A204.1 (cell line): ENCODE measurements around the gene CASP7.

Source experiments
- FAIRE-seq: peaks from 2 replicates; lab custom pipeline; 2012; peaks lifted over from hg19 to GRCh38; lab: Jason Lieb, UNC

CASP7 gene

DNA sequence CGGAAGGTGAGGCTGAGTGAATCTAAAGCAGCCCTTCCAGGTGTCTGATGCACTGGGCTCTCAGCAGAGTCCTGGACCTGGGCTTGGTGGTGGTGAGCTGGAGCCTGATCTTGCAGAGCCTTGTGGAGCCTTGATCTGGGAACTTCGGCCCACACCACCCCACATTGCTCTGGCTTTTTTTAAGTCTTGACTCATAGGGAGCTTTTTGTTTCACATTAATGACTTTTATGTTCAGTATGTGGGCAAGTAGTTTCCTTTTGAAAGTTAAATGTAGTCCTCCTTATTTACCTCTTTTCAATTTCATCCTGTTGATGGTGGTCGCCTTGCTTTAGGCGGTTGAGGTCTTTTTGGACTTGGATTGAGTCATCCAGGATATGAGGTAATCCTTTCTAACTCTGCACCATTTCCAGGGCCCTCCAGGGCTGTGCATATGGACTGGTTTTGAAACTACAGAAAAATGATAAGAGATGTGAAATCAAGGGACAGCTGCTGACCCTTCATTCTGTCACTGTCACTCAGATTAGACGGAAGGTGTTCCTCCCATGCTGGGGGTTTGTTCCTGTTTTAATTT lies 12.9 kb upstream of the CASP7 start:
- FAIRE-seq: no peak

DNA sequence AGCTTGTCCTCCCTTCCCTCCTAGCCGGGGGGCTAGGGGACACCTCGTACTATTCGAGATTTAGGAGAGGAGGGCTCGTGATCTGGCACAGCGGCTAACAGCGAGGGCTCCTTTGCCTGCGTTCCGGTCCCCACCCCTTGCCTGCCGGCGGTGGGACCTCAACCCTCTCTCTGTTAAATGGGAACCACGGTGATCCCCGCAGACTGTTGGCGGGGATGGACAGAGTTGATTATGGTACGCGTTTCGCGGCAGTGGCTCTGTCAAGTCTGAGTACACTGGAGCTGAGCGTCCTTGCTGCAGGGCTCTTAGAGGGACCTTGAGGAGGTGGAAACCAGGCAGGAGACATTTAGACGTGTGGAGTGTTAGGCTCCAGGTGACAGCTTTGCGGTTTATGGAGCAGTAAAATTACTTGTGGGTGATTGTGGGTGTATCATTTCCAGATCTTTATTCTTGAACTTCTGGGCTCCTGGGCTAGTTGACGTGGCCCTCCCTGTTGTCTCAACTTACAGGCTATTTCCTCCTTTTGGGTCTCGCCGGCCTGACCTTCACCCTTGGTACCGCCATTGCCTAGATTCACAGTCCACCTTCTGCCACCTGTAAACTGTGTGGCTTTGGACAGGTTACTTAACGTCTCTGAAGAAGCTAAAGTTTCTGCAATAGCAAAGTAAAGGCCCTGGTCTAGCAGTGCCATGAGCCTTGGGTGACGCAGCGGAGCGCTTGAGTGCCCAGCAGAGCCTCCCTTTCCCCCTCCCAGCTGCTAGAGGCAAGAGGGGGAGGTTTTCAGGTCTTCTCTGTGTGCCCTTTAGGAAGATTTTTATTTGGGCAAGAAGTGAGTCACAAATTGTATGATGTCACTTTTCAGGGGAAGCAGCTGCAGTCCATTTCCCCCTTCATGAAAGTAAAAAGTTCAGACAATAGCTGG lies 739 bp downstream of the CASP7 start:
- no peak for FAIRE-seq

DNA sequence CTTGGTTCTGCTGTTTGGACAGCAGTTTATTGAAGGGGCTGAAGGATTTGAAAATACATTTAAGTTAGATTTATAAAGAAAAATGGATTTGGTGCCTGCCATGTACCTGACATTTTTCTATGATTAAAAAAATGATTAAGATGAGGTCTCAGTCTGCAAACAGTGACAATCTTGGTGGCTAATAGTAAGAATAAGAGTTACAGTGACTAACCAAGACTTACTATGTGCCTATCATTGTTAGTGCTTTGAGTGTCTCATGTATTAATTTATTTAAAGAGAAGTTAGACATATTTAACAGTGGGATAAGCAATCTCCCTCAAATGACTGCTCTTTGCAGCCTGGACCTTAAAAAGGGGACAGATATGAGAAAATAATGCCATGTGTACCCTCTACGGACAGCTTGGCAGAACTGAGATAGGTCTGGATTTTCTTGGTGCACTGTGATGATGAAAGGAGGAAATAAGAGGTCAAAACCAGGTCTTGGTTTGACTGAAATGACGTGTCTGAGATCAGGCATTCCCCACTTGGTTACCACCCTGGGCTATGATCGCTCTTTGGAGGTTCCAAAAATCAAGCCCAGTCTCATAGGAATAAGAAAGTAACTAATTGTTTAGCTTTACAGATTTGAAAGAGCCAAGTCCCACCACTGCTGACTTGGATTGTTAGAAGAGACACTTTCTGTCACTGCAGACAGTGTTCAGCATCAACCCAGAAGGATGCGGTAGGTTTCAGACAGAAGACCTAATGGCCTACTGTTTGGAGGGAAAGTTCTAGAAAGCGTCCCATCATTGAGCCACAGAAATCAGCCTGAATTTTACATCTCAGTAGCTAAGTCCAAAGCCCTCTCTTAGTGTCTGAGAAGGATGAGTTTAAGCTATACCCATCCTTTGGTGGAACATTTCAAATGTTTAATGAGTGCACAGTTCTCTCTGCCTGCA lies 2.1 kb downstream of the CASP7 start:
- no peak for FAIRE-seq

DNA sequence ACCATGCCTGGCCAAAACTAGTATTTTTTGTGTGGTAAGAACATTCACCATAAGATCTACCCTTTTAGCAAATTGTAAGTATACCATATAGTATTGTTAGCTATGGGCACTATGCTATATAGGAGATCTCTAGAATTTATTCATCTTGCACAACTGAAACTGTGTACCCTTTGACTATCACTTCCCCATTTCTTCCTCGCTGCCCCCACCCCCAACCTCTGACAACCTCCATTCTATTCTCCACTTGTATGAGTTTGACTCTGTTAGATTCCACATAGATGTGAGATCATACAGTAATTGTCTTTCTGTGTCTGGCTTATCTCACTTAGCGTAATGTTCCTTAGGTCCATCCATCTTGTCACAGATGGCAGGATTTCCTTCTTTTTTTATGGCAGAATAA lies 3.6 kb downstream of the CASP7 start:
- no peak for FAIRE-seq

DNA sequence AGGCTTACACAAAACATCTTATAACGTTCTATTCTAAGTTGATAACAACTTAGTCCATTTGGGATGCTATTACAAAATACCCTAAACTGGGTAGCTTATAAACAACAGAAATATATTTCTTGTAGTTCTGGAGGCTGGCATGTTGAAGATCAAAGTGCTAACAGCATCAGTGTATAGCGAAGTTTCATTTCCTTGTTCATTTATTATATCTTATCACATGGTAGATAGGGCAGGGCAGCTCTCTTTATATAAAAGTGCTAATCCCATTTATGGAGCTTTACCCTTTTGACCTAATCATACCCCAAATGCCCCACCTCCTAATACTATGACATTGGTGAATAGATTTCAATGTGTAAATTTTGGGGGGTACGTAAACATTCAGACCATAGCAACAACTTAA lies 6.3 kb downstream of the CASP7 start:
- no peak for FAIRE-seq

DNA sequence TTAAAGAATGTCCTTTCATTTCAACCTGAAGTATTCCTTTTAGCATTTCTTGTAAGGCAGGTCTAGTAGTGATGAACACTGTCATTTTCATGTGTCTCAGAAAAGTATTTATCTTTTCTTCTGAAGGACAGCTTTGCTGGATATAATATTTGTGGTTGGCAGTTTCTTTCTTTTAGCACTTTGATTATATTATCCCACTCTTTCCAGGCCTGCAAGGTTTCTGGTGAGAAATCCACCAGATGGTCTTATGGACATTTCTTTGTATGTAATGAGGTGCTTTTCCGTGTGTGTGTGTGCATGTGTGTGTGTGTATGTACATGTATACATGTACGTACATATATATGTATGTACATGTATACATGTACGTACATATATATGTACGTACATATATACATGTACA lies 7.3 kb downstream of the CASP7 start:
- FAIRE-seq: no peak

DNA sequence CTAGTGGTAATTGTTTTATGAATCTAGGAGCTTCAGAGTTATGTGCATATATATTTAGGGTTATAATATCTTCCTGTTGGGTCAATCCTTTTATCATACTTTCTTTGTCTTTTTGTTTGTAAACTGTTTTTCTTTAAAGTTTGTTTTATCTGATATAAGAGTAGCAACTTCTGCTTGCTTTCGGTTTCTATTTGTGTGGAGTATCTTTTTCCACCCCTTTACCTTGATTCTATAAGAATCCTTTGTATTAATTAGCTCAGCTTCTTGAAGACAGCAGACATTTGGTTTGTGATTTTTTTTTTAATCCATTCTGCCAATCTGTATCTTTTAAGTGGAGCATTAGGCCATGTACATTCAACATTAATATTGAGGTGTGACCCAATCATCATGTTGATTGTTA lies 9.3 kb downstream of the CASP7 start:
- no peak for FAIRE-seq

DNA sequence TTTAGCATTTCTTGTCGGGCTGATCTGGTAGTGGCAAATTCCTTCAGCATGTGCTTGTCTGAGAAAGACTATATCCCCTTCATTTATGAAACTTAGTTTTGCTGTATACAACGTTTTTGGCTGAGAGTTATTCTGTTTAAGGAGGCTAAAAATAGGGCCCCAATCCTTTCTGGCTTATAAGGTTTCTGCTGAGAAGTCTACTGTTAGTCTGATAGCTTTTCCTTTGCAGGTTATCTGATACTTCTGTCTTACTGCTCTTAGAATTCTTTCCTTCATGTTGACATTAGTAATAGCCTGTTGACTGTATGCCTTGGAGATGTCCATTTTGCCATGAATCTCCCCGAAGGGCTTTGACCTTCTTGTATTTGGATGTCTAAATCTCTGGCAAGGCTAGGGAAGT lies 9.9 kb downstream of the CASP7 start:
- no peak for FAIRE-seq

DNA sequence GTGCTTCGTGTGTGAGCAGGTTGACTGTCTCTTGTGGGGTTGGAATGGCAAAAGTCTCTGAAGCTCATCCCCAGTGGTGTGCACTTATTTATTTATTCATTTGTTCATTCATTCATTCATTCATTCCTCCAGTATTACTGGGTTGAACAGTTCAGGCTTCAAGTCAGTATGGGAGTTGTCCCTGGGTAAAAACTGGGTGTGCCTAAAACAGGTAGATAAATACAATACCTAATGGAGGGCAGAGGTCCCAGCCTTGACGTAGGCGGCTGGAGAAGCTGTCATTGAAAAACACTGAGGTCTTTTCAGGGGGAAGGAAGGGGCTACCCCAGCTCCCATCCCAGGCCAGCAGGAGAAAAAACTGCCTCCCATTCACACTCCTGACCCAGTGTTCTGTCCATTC lies 11.0 kb downstream of the CASP7 start:
- FAIRE-seq: no peak

DNA sequence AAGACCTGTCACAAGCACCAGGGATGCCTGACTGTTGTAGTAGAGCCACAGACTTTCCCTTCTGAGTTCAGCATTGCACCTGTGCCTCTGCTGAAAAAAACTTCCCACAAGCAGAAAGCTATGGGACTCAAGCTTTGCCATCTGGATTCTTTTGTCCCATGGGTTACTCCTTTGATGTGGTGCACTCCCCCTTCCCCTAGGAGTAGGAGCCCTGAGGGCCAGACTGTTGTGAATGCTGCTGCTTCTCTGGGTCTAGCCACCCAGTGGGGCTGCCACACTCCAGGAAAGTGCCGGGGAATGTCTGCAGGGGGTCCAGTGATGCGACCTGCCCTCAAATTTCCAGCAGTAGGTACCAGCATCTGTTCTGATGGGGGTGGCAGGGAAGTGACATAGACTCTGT lies 11.7 kb downstream of the CASP7 start:
- FAIRE-seq: no peak

DNA sequence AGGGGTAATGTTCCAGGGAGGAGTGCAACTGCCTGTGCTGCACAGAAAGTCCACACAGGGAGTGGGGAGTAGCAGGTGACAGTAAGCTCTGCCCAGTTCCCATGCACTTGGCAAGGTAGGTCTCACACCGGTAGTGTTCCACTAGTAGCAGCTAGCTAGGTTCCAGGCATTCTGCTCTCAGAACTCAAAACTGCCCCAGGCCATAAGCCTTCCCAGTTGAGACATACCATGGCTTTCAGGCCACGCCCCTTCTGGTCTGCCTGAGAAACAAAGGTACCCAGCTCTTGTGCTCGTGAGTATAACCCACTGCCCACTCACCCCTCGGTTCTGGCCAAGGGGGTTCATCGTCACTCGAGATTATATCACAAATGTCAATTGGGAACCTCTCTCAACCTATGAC lies 12.6 kb downstream of the CASP7 start:
- no peak for FAIRE-seq

DNA sequence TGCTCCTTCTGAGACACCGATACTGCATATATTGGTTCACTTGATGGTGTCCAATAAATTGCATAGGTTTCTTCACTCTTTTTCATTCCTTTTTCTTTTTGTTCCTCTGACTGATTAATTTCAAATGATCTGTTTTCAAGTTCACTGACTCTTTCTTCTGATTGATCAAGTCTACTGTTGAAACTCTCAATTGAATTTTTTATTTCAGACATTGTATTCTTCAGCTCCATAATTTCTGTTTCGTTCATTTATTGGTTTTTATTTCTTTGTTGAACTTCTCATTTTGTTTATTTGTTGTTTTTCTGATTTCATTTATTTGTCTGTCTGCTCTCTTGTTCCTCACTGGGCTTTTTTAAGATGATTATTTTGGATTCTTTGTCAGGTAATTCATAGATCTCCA lies 13.6 kb downstream of the CASP7 start:
- no peak for FAIRE-seq

DNA sequence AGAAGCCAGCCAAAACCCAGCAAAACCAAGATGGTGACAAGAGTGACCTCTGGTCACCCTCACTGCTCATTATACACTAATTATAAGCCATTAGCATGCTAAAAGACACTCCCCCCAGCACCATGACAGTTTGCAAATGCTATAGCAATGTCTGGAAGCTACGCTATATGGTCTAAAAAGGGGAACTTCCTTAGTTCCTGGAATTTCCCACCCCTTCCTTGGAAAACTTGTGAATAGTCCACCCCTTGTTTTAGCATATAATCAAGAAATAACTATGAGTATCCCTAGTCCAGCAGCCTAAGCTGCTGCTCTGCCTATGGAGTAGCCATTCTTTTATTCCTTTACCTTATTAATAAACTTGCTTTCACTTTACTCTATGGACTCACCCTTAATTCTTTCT lies 16.0 kb downstream of the CASP7 start:
- no peak for FAIRE-seq

DNA sequence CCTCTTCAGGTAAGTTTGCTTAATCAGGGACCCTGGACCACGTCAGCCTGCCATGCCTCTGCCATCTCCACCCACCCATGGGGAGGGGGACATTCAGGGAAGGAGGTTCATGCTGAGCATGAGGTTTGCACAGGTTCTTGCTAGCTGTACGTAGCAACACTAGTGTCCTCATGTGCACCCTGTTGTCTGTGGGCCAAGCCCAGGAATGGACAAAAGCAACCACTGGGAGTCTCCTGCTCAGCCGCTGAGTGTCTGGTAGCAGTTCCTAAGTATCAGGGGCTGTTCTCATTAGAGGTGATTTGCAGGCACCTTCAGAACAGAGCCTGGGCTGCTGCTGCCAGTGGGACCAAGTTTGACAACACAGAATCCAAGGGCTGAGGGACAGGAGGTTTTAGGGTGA lies 17.9 kb downstream of the CASP7 start:
- FAIRE-seq: no peak

DNA sequence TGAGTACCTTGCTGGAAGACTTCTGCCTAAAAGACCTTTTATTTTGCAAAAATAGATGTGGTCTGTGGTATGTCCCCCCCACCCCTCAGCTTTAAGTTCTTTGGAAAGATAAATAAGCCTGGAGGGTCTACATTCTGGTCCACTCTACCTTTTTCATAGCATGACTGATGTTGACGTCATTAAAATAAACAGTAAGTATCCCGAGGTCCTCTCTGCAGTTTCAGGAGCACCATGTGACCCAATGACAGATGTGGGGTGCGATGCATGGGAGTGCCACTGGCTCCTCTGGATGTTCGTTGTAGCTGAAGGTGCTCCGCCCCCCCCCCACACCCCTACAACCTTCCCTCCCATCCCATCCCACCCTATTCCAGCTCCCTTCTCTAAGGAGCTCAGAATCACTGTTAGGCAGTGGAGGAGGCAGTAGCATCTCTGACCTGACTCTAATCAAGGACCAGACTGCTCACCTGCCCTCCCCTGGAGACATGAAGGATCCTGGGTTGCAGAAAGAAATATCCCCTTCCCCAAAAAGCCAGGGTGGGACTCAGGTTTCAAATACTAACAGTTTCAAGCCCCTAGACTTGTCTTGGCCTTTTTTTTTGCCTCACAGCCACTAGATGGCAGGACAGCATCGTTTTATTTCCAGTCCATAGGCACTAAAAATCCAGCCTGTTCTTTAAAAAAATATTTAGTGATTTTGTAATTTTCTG lies 25.1 kb downstream of the CASP7 start:
- FAIRE-seq: peak; percentile 93

DNA sequence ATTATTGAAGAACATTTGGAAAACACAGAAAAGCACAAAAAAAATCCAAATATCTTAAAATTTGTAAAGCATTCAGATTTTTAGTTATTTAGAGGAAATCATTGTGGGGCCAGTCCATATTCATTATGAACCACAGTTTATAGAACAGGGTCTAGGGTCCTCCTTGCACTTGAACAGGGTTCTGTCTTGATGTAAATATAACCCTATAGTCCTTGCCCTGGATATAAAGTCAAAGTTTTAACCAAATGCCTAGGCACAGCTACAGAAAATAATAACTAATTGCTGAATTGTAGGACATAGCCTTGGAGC lies 25.6 kb downstream of the CASP7 start:
- no peak for FAIRE-seq

DNA sequence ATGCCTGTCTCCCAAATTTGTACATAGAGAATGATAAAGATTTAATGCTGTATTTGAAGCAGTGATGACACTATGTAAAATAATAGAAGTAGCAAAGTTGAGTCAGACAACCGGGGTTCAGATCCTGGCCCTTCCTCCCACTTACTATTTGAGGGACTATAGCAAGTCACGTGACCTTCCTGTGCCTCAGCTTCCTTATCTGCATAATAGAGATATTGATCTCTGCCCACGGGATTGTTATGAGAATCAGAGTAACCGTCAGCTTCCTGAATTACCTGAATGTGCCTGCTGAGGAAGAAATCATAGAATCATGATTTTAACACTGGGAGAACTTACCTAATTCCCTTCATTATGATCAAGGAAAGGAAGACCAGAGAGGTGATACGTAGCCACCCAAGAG lies 26.9 kb downstream of the CASP7 start:
- no peak for FAIRE-seq

DNA sequence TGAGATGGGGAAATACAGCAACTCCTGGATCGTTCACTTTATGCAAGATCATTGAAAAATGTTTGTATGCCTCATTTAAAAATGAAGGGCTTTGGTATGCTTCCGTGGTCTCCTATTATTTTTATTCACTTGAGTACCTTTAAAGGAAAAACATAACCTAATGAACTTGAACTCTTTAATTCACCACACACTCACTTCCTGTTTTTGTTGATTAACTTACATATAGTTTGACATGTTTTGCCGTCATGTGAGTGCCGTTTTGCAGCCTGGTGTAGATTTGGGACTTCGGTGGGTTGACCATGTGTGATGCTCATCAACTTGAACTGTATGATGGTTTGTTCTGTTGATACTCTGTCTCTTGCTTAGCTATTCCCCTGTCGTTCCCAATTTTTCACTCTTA lies 28.9 kb downstream of the CASP7 start:
- FAIRE-seq: no peak

DNA sequence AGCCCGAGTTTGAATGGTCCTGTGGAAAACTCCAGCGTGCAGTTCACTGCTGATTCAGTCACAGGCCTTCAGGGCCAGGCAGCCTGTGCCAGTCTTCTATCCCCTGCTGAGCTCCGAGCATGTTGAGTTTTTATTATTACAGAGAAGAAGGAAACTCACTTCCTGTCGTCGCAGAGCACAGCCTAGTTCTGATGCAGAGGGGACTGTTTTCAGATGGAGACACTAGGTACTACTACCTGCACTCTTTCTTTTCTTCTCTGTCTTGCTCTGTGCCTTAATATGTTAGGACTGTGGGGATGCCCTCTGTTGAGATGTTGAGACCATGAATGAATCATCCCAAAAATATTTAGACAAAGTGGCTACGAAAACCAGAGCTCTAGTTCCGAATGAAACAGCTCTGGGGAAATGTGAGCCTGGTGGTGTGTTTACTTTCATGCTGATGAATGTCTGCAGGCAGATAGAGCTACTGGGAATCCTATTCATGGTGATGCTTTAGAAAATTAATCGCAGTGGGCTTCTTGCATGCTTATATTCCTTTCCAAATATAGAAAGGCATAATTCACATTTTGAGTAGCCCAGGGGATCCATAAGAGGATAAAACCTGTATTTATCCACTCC lies 29.6 kb downstream of the CASP7 start:
- FAIRE-seq: no peak

DNA sequence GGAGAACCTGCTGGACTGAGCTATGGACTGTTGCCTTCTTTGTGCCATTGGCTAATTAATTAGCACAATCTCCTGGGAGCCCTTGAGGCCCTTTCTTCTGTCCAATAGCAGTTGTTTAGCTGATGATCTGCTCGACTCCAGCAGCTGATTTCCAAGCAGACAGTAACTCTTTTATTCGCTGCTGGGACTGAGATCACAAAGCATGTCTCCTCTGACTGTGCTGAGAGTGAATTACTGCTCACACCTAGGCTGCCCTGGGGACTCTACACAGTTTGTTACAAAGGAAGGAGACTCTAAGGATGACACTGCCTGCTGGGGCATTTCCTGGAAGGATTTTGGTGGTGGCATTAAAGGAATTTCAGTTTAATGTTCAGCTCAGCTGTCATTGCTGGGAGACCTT lies 31.4 kb downstream of the CASP7 start:
- FAIRE-seq: no peak

DNA sequence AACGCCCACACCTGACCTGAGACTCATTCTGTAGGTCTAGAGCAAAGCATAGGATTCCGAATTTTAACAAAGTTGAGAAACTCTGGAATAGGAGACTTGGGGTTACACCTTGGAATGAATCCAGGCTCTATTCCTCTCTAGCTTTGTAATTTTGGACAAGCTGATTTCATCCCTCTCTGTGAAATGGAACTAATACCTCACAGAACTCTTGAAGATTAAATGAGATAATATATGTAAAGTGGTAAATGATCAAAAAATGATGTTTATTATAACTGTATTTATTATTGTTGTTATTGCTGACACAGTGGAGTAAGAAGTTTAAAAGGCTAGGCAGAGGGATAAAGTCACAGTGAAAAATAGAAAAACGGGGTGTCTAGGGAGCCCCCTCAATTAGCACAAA lies 32.3 kb downstream of the CASP7 start:
- FAIRE-seq: no peak
